A549 (cell line): ENCODE results near the gene COL11A2.

Source experiments
- EP300 ChIP-seq, 2 experiments: fragments of >200 bp; sonication (Bioruptor Twin); formaldehyde crosslinking; IDR thresholded peaks; 2 replicates in 1 of 2; 3 replicates in 1 of 2; pipeline ENCODE4 v1.6.1; 2016 to 2017
- GATA3 ChIP-seq: IDR thresholded peaks from 2 replicates; pipeline ENCODE4 v1.6.1; 2012; ENCODE audit warnings: borderline replicate concordance
- HOXA7 ChIP-seq: fragments of 250-450 bp; sonication (Bioruptor Pico); IDR thresholded peaks from 2 replicates; pipeline ENCODE4 v1.5.0; 2020; ENCODE audit warnings: mild to moderate bottlenecking, moderate library complexity
- JUN ChIP-seq, 2 experiments: fragments of >200 bp; sonication (Bioruptor Twin); formaldehyde crosslinking; IDR thresholded peaks; 2 replicates in 1 of 2; 3 replicates in 1 of 2; pipeline ENCODE4 v1.6.1; 2016 to 2017
- JUNB ChIP-seq: fragments of >200 bp; sonication (Bioruptor Twin); formaldehyde crosslinking; IDR thresholded peaks from 2 replicates; pipeline ENCODE4 v1.6.1; 2016
- RAD21 ChIP-seq, 2 experiments: fragments of >200 bp in 1 of 2; sonication (Bioruptor Twin) in 1 of 2; formaldehyde crosslinking in 1 of 2; IDR thresholded peaks in 1 of 2; conservative IDR thresholded peaks in 1 of 2; 2 replicates in 1 of 2; 3 replicates in 1 of 2; pipeline ENCODE4 v1.6.1; 2012 to 2018; ENCODE audit warnings: inconsistent platforms in 1 of 2
- RCOR1 ChIP-seq: fragments of 150-350 bp; IDR thresholded peaks from 2 replicates; pipeline ENCODE4 v1.6.1; 2014; ENCODE audit warnings: antibody characterized with exemption, low read length, low read depth
- SMC3 ChIP-seq: fragments of >200 bp; sonication (Bioruptor Twin); formaldehyde crosslinking; IDR thresholded peaks from 3 replicates; pipeline ENCODE4 v1.6.1; 2018; ENCODE audit warnings: inconsistent platforms
- SREBF2 ChIP-seq: fragments of 450-650 bp; IDR thresholded peaks from 2 replicates; pipeline ENCODE4 v1.6.1; 2014; ENCODE audit warnings: mild to moderate bottlenecking, moderate library complexity
- TF ChIP-seq, protein P1 (sequence below): fragments of >200 bp; sonication (Bioruptor Twin); formaldehyde crosslinking; IDR thresholded peaks from 3 replicates; pipeline ENCODE4 v1.5.1; 2016
- TF ChIP-seq, protein P2 (sequence below): fragments of 450-650 bp; IDR thresholded peaks from 2 replicates; pipeline ENCODE4 v1.6.1; 2014; ENCODE audit warnings: antibody characterized with exemption
- TF ChIP-seq, protein P3 (sequence below): fragments of >200 bp; sonication (Bioruptor Twin); formaldehyde crosslinking; IDR thresholded peaks from 3 replicates; pipeline ENCODE4 v1.6.1; 2016

DNA sequence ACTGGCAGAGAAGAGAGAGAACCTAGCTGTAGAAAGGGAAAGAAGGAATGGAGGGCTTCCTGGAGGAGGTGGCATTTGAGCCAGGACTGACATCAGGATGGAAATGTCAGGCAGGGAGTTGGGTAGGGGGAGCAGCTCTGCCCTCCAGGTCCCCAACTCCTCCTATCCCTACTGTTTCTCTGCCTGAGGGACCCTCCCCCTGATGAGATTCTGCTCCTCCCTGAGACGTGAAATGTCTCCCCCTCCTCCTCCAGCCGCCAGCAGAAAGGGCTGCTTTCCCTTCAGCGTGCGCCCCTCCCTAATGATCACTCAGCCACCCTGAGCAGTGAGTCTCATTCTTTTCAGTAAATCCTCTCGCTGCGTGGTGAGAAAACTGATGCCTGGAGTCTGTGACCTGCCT is 75.8 kb downstream of the COL11A2 start:
- no peak for TF ChIP-seq SREBF2
- TF ChIP-seq, protein P1, sequence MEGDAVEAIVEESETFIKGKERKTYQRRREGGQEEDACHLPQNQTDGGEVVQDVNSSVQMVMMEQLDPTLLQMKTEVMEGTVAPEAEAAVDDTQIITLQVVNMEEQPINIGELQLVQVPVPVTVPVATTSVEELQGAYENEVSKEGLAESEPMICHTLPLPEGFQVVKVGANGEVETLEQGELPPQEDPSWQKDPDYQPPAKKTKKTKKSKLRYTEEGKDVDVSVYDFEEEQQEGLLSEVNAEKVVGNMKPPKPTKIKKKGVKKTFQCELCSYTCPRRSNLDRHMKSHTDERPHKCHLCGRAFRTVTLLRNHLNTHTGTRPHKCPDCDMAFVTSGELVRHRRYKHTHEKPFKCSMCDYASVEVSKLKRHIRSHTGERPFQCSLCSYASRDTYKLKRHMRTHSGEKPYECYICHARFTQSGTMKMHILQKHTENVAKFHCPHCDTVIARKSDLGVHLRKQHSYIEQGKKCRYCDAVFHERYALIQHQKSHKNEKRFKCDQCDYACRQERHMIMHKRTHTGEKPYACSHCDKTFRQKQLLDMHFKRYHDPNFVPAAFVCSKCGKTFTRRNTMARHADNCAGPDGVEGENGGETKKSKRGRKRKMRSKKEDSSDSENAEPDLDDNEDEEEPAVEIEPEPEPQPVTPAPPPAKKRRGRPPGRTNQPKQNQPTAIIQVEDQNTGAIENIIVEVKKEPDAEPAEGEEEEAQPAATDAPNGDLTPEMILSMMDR = no peak
- TF ChIP-seq EP300 (IDR thresholded peaks at IDR 0.05) = no peak
- no peak for TF ChIP-seq GATA3
- TF ChIP-seq RCOR1 = no peak
- TF ChIP-seq JUN (IDR thresholded peaks at IDR 0.05) = no peak
- TF ChIP-seq JUNB = no peak
- TF ChIP-seq RAD21 (conservative IDR thresholded peaks at IDR 0.05 in 1 of 2, IDR thresholded peaks at IDR 0.05 in 1 of 2) = no peak
- TF ChIP-seq, protein P2, sequence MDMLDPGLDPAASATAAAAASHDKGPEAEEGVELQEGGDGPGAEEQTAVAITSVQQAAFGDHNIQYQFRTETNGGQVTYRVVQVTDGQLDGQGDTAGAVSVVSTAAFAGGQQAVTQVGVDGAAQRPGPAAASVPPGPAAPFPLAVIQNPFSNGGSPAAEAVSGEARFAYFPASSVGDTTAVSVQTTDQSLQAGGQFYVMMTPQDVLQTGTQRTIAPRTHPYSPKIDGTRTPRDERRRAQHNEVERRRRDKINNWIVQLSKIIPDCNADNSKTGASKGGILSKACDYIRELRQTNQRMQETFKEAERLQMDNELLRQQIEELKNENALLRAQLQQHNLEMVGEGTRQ = no peak
- TF ChIP-seq SMC3 = no peak
- TF ChIP-seq, protein P3, sequence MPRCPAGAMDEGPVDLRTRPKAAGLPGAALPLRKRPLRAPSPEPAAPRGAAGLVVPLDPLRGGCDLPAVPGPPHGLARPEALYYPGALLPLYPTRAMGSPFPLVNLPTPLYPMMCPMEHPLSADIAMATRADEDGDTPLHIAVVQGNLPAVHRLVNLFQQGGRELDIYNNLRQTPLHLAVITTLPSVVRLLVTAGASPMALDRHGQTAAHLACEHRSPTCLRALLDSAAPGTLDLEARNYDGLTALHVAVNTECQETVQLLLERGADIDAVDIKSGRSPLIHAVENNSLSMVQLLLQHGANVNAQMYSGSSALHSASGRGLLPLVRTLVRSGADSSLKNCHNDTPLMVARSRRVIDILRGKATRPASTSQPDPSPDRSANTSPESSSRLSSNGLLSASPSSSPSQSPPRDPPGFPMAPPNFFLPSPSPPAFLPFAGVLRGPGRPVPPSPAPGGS = no peak
- no peak for TF ChIP-seq HOXA7
